Cardiac fibroblast (primary cell): ENCODE data around the gene LBP.

Experiments
- DNase-seq, 2 donors: peaks; one replicate each; pipeline versions ENCODE4 v3.0.0 to v3.0.0-alpha.2; 2010; ENCODE audit warnings: low read depth in 2 of 2
- H3K4me3 ChIP-seq, 2 donors: replicated peaks in 1 of 2; 1 replicate in 1 of 2; 2 replicates in 1 of 2; pipeline ENCODE4 v1.5.1; 2011; ENCODE audit warnings: low read depth in 2 of 2, low read length in 2 of 2, mild to moderate bottlenecking in 2 of 2, moderate library complexity in 1 of 2
- TF ChIP-seq, protein P1 (sequence below): IDR thresholded peaks from one replicate; pipeline ENCODE4 v1.5.1; 2011; ENCODE audit warnings: low read depth, mild to moderate bottlenecking, low read length, inconsistent platforms

Gene LBP

DNA sequence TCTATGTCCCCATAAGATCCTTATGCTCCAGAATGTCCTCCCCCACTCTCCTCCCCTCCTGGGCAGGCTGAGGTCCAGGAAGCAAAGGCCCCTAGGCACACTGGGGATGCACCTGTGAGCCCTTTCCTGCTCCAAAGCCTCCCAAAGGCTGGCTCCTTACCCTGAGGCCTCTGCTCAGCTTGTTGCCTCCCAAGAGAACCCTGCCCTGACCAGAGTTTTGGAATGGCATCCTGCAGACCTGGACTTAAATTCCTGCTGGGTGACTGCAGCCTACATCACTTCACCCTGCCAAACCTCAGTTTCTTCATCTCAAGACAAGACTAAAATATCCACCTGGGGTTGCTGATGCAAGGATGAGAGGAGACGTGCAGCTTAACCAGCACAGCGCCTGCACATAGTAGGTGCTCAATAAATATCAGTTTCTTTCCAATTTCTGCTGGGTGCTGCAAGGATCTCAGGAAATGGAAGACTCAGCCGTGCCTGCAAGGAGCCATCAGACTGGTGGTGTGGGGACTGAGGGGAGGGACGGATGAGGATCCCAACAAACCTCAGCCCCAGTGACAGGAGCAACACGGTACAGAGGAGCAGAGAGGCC is 2.1 kb upstream of the LBP start:
- DNase-seq: no peak
- TF ChIP-seq, protein P1, sequence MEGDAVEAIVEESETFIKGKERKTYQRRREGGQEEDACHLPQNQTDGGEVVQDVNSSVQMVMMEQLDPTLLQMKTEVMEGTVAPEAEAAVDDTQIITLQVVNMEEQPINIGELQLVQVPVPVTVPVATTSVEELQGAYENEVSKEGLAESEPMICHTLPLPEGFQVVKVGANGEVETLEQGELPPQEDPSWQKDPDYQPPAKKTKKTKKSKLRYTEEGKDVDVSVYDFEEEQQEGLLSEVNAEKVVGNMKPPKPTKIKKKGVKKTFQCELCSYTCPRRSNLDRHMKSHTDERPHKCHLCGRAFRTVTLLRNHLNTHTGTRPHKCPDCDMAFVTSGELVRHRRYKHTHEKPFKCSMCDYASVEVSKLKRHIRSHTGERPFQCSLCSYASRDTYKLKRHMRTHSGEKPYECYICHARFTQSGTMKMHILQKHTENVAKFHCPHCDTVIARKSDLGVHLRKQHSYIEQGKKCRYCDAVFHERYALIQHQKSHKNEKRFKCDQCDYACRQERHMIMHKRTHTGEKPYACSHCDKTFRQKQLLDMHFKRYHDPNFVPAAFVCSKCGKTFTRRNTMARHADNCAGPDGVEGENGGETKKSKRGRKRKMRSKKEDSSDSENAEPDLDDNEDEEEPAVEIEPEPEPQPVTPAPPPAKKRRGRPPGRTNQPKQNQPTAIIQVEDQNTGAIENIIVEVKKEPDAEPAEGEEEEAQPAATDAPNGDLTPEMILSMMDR: no peak
- H3K4me3 ChIP-seq: no peak overlapping the region

DNA sequence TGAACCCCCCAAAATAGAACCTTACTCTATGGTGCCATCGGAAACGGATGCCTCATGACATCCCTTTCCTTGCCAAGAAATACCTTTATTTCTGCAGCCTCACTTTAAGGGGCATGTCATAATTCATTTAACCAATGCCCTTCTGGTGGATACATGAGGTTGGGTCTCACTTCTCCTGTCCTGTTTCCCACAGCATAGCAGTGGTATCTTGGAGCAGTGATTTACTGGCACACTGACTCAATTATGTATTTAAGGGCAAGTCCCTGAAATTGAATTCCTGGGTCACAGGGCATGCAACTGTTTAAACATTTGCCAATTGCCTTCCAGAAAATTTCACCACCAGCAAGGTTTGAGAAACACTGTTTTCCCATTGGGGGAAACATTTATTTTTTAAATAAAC is 639 bp upstream of the LBP start:
- H3K4me3 ChIP-seq: no peak overlapping the region
- TF ChIP-seq, protein P1: no peak
- no peak for DNase-seq

DNA sequence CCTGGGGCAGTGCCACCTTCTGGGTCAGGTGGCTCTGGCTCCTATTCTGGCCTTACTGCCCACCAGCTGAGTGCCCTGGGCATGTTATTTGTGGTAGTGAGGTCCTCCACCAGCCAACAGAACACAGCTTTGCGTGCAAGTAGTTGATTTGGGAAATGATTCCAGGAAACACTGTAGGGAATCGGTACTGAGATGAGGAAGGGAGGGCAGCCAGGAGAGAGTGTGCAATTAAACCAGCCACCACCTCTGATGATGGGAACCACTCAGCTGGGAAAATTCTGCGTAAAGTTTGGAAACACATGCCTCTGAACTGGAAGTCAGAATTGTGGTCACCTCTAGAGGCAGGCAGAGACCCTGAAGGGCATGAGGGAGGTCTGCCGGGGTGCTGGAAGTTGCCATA is 459 bp downstream of the LBP start:
- no peak overlapping the region for H3K4me3 ChIP-seq
- no peak for DNase-seq
- TF ChIP-seq, protein P1: no peak

DNA sequence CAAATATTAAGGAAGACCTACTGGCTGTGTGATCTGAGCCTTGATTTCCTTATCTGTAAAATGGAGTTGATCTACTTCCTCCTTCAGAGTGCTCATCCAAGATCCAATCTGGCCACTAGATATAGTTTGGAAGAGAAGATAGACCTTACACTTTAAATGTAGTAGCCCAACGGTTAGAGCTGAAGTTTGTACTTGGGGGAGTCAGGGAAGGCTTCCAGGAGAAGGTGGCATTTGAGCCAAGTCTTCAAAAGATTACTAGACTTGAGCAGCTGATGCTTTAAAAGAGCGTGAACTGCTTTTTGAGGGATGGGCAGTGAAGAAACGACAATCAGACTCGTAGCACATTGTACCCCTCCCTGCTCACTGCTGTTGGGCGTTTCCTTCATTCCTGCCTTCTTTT is 3.6 kb downstream of the LBP start:
- TF ChIP-seq, protein P1: no peak
- no peak for DNase-seq
- H3K4me3 ChIP-seq: no peak overlapping the region

DNA sequence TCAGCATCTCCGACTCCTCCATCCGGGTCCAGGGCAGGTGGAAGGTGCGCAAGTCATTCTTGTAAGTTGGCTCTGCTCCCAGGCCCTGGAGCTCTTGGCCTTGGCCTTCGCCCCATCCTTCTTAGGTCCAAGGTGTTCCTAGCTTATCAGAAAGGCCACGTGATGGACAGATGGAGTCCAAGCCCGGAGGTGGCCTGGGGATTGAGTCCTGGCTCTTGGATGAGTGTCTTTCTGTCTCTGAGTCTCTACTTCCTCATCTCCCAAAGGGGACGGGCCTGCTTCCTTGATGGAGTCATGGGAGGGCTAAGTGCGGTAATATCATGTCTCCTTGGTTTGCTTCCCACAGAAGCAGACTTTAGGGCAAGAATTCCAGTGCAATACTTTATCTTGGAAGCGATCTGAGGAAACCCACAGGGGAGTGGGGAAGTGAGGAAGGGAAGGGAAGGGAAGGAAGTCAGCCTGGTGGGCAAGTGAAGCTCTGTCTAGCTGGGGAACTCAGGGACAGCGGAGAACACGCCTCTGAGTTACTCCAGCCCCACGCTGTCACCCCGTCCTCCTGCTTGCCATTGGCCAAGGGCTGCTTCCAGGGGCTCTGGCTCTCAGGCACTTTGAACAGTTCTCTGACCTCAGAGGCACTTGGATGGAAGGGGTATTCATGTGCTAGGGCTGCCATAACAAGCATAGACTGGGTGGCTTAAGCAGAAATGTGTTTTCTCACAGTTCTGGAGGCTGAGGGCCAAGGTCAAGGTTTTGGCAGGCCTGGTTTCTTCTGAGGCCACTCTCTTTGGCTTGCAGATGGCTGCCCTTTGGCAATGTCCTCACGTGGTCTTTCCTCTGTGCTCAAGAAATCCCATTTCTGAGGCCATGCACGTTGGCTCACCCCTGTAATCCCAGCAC is 4.8 kb downstream of the LBP start:
- TF ChIP-seq, protein P1: no peak
- DNase-seq: peak in 1 of 2 donors; percentile 28

DNA sequence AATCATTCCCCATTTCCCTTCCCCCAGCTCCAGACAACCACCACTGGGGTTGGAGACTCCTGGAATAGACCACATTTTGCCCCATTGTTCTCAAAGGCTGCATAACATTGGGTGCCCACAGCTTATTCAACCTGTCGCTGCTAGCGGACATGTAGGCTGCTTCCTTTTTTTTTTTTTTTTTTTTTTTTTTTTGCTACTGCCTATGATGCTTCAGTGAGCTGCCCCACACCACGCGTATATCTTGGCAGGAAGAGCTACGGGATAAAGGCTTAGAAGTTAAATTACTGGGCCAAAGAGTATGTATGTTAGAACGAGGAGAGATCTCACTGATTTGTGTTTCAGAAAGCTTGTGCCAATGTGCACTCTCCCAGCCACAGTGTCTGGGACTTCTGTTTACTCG is 7.0 kb downstream of the LBP start:
- H3K4me3 ChIP-seq: no peak overlapping the region
- peak in 1 of 2 donors; percentile 30 for DNase-seq

More for the DNA sequence above, 4.8 kb downstream of the LBP start:
- no peak overlapping the region for H3K4me3 ChIP-seq

More for the DNA sequence above, 7.0 kb downstream of the LBP start:
- TF ChIP-seq, protein P1: no peak
